Lung (tissue), 12 donors: ENCODE measurements around the gene FUBP1. TPM values are rescaled to one million over a fixed set of nuclear protein-coding genes. Genes with fewer than 3 reads are reported as not detected.

ENCODE experiments used
- ATAC-seq: fragments of 200-7000 bp; cut with Tn5 transposase; one replicate; pipeline ENCODE4 v1.9.1; 2020; ENCODE audit warnings: moderate number of reproducible peaks; ENCODE audit not compliant: insufficient read depth, low FRiP score
- DNase-seq, 3 donors: peaks; one replicate each; pipeline ENCODE4 v3.0.0-alpha.2; 2013 to 2017
- H3K27ac ChIP-seq, 2 donors: one replicate each; pipeline ENCODE4 v1.5.1; 2013; ENCODE audit warnings: mild to moderate bottlenecking in 2 of 2, moderate library complexity in 2 of 2, control low read depth in 1 of 2, inconsistent platforms in 1 of 2, low read depth in 1 of 2, low read length in 1 of 2
- H3K27me3 ChIP-seq, 3 donors: one replicate each; pipeline ENCODE4 v1.5.1; 2013; ENCODE audit warnings: low read length in 2 of 3; ENCODE audit not compliant: control insufficient read depth in 3 of 3, insufficient read depth in 3 of 3
- H3K36me3 ChIP-seq, 4 donors: one replicate each; pipeline ENCODE4 v1.5.1; 2013; ENCODE audit warnings: low read length in 4 of 4, mild to moderate bottlenecking in 1 of 4, moderate library complexity in 1 of 4; ENCODE audit not compliant: control insufficient read depth in 4 of 4, insufficient read depth in 4 of 4
- H3K4me1 ChIP-seq, 5 donors: one replicate each; pipeline ENCODE4 v1.5.1; 2013; ENCODE audit warnings: low read length in 5 of 5, mild to moderate bottlenecking in 2 of 5, moderate library complexity in 1 of 5; ENCODE audit not compliant: control insufficient read depth in 5 of 5, insufficient read depth in 5 of 5
- H3K4me3 ChIP-seq: one replicate; pipeline ENCODE4 v1.5.1; 2013; ENCODE audit warnings: mild to moderate bottlenecking, control low read depth, moderate library complexity
- H3K9ac ChIP-seq, 2 donors: one replicate each; pipeline ENCODE4 v1.5.1; 2013; ENCODE audit warnings: low read length in 2 of 2, control low read depth in 1 of 2; ENCODE audit not compliant: insufficient read depth in 1 of 2
- H3K9me3 ChIP-seq, 4 donors: one replicate each; pipeline ENCODE4 v1.5.1; 2013; ENCODE audit warnings: low read length in 3 of 4, mild to moderate bottlenecking in 1 of 4, moderate library complexity in 1 of 4; ENCODE audit not compliant: control insufficient read depth in 4 of 4, insufficient read depth in 3 of 4
- CTCF ChIP-seq: IDR thresholded peaks from 2 replicates; pipeline ENCODE4 v1.5.1; 2012; ENCODE audit warnings: mild to moderate bottlenecking; ENCODE audit errors: control extremely low read depth, extremely low read depth
- WGBS, 2 donors: extraction: QIAGEN DNeasy Blood & Tissue Kit; methylation state at CpG; one replicate each; pipeline ENCODE4 v1.1.7; 2013; 5-methylcytosine and 5-hydroxymethylcytosine counted together
- polyA plus RNA-seq, 2 donors: library from polyadenylated mRNA; stranded (reverse); fragments of 200-250 nt; gene quantifications; one replicate each; pipeline ENCODE4 v1.2.1, GENCODE V29; 2013
- total RNA-seq, 2 donors: library from RNA; depleted of rRNA in 1 of 2; stranded (reverse); fragments of >200 nt in 1 of 2; gene quantifications; one replicate each; pipeline ENCODE4 v1.2.1, GENCODE V29; 2014 to 2021
- donor health status: control.
- donor health status: control.
- donor health status: Bipolar disorder and iron deficiency.
- donor health status: healthy.
- donor health status: DM: yes; HTN: yes; CAD: no.

Gene FUBP1
- total and polyA plus RNA-seq, 4 donors: 39.1 to 324 (median 70.5) TPM

- 37 to 52% methylated on average over 4 of the region's 4 CpGs for WGBS, 2 donors
- DNase-seq: no peak
- H3K9ac ChIP-seq: peak overlapping the region; percentile 28 to 61
- H3K4me1 ChIP-seq: peaks cover 0 to 28% (median 8%) of the 10 kb centered on the region in 5 donors
- TF ChIP-seq CTCF: no peak
- no peak overlapping the region for H3K27ac ChIP-seq
- H3K4me3 ChIP-seq: no peak overlapping the region
- peaks cover 0 to 22% (median 7%) of the 10 kb centered on the region in 4 donors for H3K36me3 ChIP-seq
- H3K27me3 ChIP-seq: no peaks in the 10 kb centered on the region
- H3K9me3 ChIP-seq: no peaks in the 10 kb centered on the region
- ATAC-seq: no peak
Measured at GRCh38 chr1:77975386-77975785, 3.5 kb downstream of the FUBP1 start.

GRCh38 chr1:77972080-77972479 is 6.8 kb downstream of the FUBP1 start:
- no peak overlapping the region for H3K4me3 ChIP-seq
- H3K27me3 ChIP-seq: no peaks in the 10 kb centered on the region
- peaks cover 0 to 24% (median 7%) of the 10 kb centered on the region in 5 donors for H3K4me1 ChIP-seq
- DNase-seq: no peak
- peaks cover 2 to 43% (median 9%) of the 10 kb centered on the region in 4 donors for H3K36me3 ChIP-seq
- H3K27ac ChIP-seq: no peak overlapping the region
- H3K9ac ChIP-seq: no peak overlapping the region
- ATAC-seq: no peak
- no peaks in the 10 kb centered on the region for H3K9me3 ChIP-seq
- 79 to 85% methylated on average over 3 of the region's 3 CpGs for WGBS, 2 donors
- TF ChIP-seq CTCF: no peak

GRCh38 chr1:77970192-77970591 is 8.7 kb downstream of the FUBP1 start:
- no peak for TF ChIP-seq CTCF
- H3K4me3 ChIP-seq: no peak overlapping the region
- H3K9me3 ChIP-seq: no peaks in the 10 kb centered on the region
- peaks cover 6 to 52% (median 20%) of the 10 kb centered on the region in 4 donors for H3K36me3 ChIP-seq
- ATAC-seq: no peak
- WGBS, 2 donors: 78 to 86% methylated on average over 1 of the region's 1 CpG
- H3K27me3 ChIP-seq: no peaks in the 10 kb centered on the region
- no peak for DNase-seq
- no peak overlapping the region for H3K9ac ChIP-seq
- H3K27ac ChIP-seq: no peak overlapping the region
- peaks cover 0 to 6% (median 3%) of the 10 kb centered on the region in 5 donors for H3K4me1 ChIP-seq

GRCh38 chr1:77966291-77966690 is 12.6 kb downstream of the FUBP1 start:
- H3K9ac ChIP-seq: no peak overlapping the region
- no peaks in the 10 kb centered on the region for H3K27me3 ChIP-seq
- no peak overlapping the region for H3K27ac ChIP-seq
- H3K9me3 ChIP-seq: no peaks in the 10 kb centered on the region
- no peak overlapping the region for H3K4me3 ChIP-seq
- H3K36me3 ChIP-seq: peaks cover 10 to 77% (median 45%) of the 10 kb centered on the region in 4 donors
- peaks cover 0 to 7% (median 0%) of the 10 kb centered on the region in 5 donors for H3K4me1 ChIP-seq
- WGBS, 2 donors: 79 to 87% methylated on average over 3 of the region's 3 CpGs
- DNase-seq: no peak
- no peak for ATAC-seq
- no peak for TF ChIP-seq CTCF
